Measurements from ENCODE around the gene SFRP5.

SFRP5 gene

DNA sequence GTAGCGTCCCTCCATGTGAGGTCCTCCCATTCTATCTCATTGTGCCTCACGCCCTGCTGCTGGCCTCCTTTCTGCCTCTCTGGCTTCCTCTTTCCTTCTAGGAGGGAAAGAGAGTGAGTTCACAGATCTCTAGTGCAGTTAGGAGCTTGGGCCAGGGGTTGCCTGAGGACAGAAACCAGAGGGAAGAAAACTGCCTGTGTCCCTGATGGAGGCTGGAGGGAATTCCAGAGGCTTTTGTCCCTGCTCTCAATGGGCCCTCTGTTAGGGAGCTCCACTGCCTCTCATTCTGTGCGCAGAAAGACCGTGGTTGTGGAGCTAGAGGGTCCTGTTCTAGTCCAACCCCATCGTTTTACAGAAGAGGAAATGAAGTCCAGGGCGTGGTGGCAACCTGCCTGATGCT, 53.6 kb downstream of the SFRP5 start:
- DNase-seq (ENCODE audit: low read depth, low spot score), result no peak
- CTCF ChIA-PET, result interaction anchor here (3.1 to 21.1 kb wide), 5 partner anchors 8 to 34 kb away, joined by 19 to 664 read pairs (median 43); partner anchors contain the start of genes AVPI1 and ZFYVE27
- TF ChIP-seq, protein P1, sequence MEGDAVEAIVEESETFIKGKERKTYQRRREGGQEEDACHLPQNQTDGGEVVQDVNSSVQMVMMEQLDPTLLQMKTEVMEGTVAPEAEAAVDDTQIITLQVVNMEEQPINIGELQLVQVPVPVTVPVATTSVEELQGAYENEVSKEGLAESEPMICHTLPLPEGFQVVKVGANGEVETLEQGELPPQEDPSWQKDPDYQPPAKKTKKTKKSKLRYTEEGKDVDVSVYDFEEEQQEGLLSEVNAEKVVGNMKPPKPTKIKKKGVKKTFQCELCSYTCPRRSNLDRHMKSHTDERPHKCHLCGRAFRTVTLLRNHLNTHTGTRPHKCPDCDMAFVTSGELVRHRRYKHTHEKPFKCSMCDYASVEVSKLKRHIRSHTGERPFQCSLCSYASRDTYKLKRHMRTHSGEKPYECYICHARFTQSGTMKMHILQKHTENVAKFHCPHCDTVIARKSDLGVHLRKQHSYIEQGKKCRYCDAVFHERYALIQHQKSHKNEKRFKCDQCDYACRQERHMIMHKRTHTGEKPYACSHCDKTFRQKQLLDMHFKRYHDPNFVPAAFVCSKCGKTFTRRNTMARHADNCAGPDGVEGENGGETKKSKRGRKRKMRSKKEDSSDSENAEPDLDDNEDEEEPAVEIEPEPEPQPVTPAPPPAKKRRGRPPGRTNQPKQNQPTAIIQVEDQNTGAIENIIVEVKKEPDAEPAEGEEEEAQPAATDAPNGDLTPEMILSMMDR (IDR thresholded peaks at IDR 0.05; ENCODE audit: insufficient read depth, low read length, missing control alignments), result no peak
- POLR2A ChIA-PET, result interaction anchor here (1.4 kb wide), 1 partner anchor 34 kb away, joined by 3 read pairs; no protein-coding TSS in a partner anchor
- H3K4me3 ChIP-seq (ENCODE audit: low read depth, low read length), result no peak overlapping the region

DNA sequence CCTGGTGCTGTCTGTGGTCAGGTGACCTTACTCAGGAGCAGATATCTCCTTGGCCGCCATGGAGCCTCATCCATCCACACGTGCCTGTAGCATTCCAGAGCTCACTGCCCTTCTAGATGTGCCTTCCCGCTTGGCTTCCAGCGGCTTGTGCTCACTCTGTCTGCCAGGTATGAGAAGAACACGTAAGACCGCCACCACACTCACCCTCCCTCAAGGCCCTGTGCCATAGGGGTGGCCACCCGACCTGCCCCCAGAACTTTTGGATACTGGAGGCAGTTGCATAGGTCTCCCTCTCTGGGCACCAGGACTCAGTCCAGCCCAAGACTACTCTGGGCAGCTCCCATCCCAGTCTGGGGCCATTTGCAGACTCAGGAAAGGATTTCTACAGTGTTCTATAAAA, 54.2 kb downstream of the SFRP5 start:
- no peak overlapping the region for H3K4me3 ChIP-seq (ENCODE audit: low read depth, low read length)
- DNase-seq (ENCODE audit: low read depth, low spot score), result no peak
- POLR2A ChIA-PET, result interaction anchor here (1.4 kb wide), 1 partner anchor 34 kb away, joined by 3 read pairs; no protein-coding TSS in a partner anchor
- TF ChIP-seq, protein P1 (IDR thresholded peaks at IDR 0.05; ENCODE audit: insufficient read depth, low read length, missing control alignments), result no peak
- CTCF ChIA-PET, result interaction anchor here (0.9 to 21.1 kb wide), 7 partner anchors 8 to 46 kb away, joined by 4 to 664 read pairs (median 37); partner anchors contain the start of genes AVPI1 and ZFYVE27

Measured in AG04449 (cell line).